Upper lobe of left lung (tissue), 4 donors: ENCODE data around the gene OR6C76.

Experiments used
- CTCF ChIP-seq, 6 experiments: fragments of 450-650 bp in 4 of 6; fragments of 200-600 bp in 2 of 6; sonication (generic) in 2 of 6; IDR thresholded peaks; one replicate each; pipeline ENCODE4 v1.5.1; 2016 to 2019; ENCODE audit warnings: antibody characterized with exemption in 6 of 6
- POLR2A ChIP-seq, 4 donors: fragments of 450-650 bp; IDR thresholded peaks; one replicate each; pipeline ENCODE4 v1.5.1; 2016 to 2017; ENCODE audit warnings: antibody characterized with exemption in 4 of 4, mild to moderate bottlenecking in 2 of 4

DNA sequence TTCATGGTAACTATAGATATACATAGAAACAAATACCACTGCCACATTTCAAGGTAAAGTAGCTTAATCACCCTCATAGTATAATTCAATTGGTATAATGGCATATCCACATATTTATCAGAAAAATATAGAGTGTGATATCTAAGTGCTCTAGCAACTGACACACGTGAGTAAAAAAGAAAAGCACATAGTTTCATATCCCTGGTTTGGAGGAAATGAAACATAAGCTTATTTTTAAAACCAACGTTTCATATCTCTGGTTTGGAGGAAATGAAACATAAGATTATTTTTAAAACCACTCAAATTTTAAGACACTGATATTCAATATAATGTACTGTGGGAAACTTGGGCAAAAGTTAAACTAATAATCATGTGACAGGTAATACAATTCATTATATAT lies 41.8 kb downstream of the OR6C76 start:
- TF ChIP-seq CTCF (IDR thresholded peaks at IDR 0.05) = no peak
- TF ChIP-seq POLR2A (IDR thresholded peaks at IDR 0.05) = no peak
